22Rv1 (cell line): ENCODE measurements around the gene INSL3.

ENCODE experiments used
- H3K27ac ChIP-seq: fragments of 450-650 bp; 2 replicates; pipeline ENCODE4 v1.5.1; 2017
- ZFX ChIP-seq: fragments of 450-650 bp; IDR thresholded peaks from 2 replicates; pipeline ENCODE4 v1.6.1; 2017; ENCODE audit warnings: antibody characterized with exemption, borderline replicate concordance
- TF ChIP-seq, protein P1 (sequence below): fragments of 450-650 bp; IDR thresholded peaks from 2 replicates; pipeline ENCODE4 v1.5.1; 2017; ENCODE audit warnings: mild to moderate bottlenecking

The INSL3 gene

DNA sequence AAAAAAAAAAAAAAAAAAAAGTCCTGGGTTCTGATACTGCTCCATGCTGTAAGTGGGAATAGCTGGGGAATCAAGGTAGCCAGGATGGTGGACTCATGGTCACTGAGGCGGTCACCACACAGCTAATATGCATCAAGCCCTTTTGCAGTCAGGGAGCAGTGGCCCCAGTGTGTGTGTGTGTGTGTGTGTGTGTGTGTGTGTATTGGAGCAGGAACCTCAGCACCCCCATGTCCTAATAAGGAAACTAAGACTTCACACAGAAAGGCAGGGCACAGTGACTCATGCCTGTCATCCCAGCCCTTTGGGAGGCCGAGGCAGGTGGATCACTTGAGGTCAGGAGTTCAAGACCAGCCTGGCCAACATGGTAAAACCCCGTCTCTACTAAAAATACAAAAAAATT, 14.4 kb downstream of the INSL3 start:
- no peak overlapping the region for H3K27ac ChIP-seq
- TF ChIP-seq, protein P1, sequence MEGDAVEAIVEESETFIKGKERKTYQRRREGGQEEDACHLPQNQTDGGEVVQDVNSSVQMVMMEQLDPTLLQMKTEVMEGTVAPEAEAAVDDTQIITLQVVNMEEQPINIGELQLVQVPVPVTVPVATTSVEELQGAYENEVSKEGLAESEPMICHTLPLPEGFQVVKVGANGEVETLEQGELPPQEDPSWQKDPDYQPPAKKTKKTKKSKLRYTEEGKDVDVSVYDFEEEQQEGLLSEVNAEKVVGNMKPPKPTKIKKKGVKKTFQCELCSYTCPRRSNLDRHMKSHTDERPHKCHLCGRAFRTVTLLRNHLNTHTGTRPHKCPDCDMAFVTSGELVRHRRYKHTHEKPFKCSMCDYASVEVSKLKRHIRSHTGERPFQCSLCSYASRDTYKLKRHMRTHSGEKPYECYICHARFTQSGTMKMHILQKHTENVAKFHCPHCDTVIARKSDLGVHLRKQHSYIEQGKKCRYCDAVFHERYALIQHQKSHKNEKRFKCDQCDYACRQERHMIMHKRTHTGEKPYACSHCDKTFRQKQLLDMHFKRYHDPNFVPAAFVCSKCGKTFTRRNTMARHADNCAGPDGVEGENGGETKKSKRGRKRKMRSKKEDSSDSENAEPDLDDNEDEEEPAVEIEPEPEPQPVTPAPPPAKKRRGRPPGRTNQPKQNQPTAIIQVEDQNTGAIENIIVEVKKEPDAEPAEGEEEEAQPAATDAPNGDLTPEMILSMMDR: no peak
- no peak for TF ChIP-seq ZFX

DNA sequence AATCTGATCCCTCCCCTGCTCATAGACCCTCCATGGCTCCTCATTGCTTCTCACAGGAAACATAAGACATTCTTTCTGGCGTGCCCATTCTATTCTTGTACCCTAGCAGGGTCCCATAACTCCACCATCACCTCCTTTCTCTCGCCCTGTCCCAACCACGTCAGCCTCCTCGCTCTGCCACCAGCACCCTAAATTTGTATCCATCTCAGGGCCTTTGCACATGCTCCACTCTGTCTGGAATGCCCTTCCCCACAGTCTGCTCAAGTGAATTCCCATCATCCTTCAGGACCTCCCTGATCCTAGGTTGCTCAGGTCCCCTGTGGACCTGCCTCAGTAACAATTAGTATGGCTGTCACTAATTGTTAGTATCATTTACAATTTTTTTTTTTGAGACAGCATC, 15.9 kb downstream of the INSL3 start:
- H3K27ac ChIP-seq: no peak overlapping the region
- TF ChIP-seq ZFX: no peak
- TF ChIP-seq, protein P1: no peak

DNA sequence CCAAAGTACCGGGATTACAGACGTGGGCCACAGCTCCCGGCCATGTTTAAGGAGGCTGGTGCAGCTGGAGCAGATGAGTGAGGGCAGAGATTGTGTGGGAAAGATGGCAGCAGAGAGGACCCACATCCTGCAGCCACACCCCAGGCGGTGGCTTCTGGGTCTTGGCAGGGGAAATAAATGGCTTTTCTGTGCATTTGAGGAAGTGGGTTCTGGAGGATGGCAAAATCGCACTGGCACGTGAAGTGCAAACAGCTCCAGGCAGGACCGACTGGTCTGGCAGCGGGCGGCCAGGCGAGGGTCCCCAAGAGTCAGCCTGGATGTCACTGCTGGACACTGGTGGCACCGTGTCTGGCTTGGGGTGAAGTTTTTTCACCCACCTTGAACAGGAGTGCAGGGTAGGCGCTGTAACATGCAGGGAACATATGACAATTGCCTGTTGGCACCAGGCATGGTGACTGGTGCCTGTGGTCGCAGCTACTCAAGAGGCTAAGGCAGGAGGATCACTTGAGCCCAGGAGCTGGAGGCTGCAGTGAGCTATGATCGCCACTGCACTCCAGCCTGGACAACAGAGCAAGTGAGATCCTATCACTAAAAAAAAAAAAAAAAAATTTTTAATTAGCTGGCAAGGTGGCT, 17.9 kb downstream of the INSL3 start:
- no peak for TF ChIP-seq ZFX
- TF ChIP-seq, protein P1: no peak
- no peak overlapping the region for H3K27ac ChIP-seq

DNA sequence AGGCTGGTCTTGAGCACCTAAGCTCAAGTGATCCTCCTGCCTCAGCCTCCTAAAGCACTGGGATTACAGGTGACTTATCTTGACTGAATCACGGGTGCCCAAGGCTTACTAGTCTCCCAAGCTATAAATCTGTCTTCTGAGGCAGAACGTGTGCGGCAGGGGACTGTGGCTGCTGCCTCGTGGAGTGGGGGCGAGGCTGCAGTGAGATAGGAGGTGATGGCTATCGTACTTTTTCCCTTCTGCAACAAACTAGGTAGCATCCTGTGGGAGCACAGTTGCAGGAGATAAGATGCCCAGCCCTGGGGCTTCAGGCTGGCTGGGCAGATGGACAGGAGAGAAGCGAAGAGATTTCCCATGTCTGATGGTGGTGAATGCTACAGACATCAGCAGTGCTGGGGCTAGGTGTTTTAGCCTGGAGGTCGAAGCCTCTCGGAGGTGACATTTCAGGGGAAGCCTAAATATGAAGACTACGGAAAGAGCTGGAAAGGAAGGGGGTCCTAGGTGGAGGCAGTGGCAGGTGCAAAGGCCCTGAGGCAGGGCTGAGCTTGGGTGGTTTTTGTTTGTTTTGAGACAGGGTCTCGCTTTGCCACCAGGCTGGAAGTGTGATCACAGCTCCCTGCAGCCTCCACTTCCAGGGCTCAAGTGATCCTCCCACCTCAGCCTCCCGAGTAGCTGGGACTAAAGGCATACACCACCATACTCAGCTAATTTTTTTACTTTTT, 19.0 kb downstream of the INSL3 start:
- H3K27ac ChIP-seq: no peak overlapping the region
- TF ChIP-seq ZFX: no peak
- TF ChIP-seq, protein P1: no peak

DNA sequence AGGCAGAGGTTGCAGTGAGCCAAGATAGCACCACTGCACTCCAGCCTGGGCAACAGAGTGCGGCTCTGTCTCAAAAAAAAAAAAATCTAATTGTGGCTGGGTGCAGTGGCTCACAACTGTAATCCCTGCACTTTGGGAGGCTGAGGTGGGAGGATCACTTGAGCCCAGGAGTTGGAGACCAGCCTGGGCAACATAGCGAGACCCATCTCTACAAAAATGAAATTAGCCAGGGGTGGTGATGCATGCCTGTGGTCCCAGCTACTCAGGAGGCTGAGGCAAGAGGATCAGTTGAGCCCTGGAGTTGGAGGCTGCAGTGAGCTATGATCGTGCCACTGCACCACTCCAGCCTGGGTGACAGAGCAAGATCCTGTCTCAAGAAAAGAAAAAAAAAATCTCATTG, 22.7 kb downstream of the INSL3 start:
- H3K27ac ChIP-seq: peak overlapping the region; percentile 86

DNA sequence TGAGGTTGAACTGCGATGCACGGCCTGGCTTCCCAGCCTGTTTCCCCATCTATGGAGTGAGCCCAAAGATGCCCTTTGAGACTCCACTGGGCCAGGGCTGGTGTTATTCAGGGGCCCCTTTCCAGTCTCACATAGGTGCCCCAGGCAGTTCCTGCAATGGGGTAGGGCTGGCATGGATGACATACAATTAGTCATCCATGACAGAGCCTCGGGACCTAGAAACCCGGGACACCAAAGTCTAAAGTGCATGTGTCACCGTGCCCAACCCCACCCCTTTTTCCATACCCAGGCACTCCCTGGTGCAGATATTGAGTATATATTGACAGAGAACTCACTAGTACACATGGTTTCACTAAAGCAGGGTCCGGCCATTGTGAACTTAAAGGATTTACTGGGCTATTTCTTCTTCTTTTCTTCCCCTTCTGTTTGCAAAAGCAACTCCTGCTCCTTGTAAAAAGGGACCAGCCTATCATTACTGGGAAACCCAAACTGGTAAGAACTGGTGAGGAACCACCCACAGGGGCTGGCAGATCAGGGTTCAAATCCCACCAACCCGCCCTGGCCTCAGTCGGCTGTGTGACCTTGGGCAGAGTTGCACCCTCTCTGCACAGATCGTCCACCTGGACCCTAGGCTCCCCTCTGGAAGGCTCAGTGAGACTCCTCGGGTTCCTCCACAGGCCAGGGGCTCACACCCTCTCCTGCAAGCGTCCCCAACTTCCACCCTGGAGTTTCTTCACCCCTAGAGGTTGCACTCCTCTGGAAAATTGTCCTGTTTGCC, 23.7 kb downstream of the INSL3 start:
- TF ChIP-seq, protein P1: no peak
- no peak for TF ChIP-seq ZFX
- H3K27ac ChIP-seq: peak overlapping the region; percentile 86

DNA sequence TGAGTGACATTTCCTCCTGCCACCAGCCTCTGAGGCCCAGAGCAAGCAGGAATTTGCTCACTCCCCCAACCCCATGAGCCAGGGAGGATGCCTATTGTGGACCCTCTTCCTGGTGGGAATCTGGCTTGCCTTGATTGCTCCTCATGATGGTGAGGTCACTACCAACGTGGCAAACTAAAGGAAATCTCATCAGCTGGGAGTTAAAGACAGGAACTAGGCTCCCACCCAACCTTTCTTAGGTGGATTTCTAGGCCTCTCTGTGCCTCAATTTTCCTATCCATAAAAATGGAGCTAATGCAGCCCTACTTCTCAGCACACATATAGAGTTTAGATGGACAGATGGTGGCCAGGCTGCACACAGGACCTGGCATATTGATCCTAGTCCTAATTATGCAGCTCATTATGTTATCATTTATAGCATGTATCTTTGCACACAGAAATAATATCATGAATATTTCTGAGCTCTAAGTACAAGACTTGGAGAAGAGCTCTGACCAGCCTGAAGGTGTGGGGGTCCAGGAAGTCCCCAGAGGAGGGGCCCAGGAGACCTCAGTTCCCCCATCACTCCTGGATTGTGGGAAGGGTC, 24.4 kb downstream of the INSL3 start:
- TF ChIP-seq, protein P1: no peak
- no peak for TF ChIP-seq ZFX

More for the DNA sequence above, 24.4 kb downstream of the INSL3 start:
- peak overlapping the region; percentile 86 for H3K27ac ChIP-seq
